ENCODE measurements around the gene CLIC4.

Gene CLIC4

DNA sequence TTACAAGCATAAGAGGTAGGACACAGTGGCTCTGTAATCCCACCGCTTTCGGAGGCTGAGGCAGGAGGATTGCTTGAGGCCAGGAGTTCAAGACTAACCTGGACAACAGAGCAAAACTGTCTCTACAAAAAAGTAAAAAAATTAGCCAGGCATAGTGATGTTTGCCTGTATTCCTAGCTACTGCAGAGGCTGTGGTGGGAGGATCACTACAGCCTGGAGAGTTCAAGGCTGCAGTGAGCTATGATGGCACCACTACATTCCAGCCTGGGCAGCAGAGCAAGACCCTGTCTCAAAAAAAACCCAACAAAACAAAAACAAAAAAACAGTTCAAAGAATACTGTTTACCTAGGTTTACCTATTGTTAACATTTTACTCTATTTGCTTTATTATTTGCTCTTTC lies 37.4 kb downstream of the CLIC4 start (continued):
- TF ChIP-seq, protein P1, sequence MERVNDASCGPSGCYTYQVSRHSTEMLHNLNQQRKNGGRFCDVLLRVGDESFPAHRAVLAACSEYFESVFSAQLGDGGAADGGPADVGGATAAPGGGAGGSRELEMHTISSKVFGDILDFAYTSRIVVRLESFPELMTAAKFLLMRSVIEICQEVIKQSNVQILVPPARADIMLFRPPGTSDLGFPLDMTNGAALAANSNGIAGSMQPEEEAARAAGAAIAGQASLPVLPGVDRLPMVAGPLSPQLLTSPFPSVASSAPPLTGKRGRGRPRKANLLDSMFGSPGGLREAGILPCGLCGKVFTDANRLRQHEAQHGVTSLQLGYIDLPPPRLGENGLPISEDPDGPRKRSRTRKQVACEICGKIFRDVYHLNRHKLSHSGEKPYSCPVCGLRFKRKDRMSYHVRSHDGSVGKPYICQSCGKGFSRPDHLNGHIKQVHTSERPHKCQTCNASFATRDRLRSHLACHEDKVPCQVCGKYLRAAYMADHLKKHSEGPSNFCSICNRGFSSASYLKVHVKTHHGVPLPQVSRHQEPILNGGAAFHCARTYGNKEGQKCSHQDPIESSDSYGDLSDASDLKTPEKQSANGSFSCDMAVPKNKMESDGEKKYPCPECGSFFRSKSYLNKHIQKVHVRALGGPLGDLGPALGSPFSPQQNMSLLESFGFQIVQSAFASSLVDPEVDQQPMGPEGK (CRISPR knock-in tag; IDR thresholded peaks at IDR 0.05; ENCODE audit: borderline replicate concordance), result no peak
- no peak for TF ChIP-seq ZFP3 (CRISPR knock-in tag; IDR thresholded peaks at IDR 0.05)

DNA sequence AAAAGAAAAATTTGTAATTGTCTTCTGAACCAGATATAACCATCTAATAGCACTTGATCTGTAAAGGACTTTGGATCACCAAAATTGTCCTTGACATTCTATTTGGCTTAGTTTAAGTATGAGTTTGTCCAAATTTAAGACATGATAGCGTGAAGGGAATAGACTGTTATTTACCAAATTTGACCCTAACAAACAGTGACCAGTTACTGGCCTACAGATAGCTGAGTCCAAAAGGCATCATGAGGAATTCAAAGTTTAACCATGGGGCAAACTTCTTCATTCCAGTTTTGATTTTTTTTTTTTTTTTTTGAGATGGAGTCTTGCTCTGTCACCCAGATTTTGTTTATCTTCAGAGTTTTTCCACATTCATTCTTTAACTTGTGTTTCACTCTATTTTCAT lies 38.5 kb downstream of the CLIC4 start:
- TF ChIP-seq ZNF565 (CRISPR knock-in tag; conservative IDR thresholded peaks at IDR 0.05; ENCODE audit: low read depth) (no peak), RARB (CRISPR knock-in tag; IDR thresholded peaks at IDR 0.05) (no peak), ZFP3 (CRISPR knock-in tag; IDR thresholded peaks at IDR 0.05) (no peak), ESRRG (CRISPR knock-in tag; IDR thresholded peaks at IDR 0.05) (no peak), OSR1 (CRISPR knock-in tag; IDR thresholded peaks at IDR 0.05) (no peak), SNAI2 (CRISPR knock-in tag; IDR thresholded peaks at IDR 0.05) (no peak), ZFP30 (CRISPR knock-in tag; IDR thresholded peaks at IDR 0.05) (no peak), ARNTL (CRISPR knock-in tag; IDR thresholded peaks at IDR 0.05; ENCODE audit: borderline replicate concordance, low read depth) (no peak), ISL1 (CRISPR knock-in tag; IDR thresholded peaks at IDR 0.05) (no peak), ZC3H10 (CRISPR knock-in tag; IDR thresholded peaks at IDR 0.05) (no peak), BACH2 (CRISPR knock-in tag; IDR thresholded peaks at IDR 0.05; ENCODE audit: borderline replicate concordance) (no peak), GLIS3 (CRISPR knock-in tag; IDR thresholded peaks at IDR 0.05) (no peak), ZNF8 (CRISPR knock-in tag; IDR thresholded peaks at IDR 0.05) (no peak), ZNF70 (CRISPR knock-in tag; IDR thresholded peaks at IDR 0.05) (no peak), TOX (CRISPR knock-in tag; IDR thresholded peaks at IDR 0.05; ENCODE audit: borderline replicate concordance) (no peak), PPARA (CRISPR knock-in tag; IDR thresholded peaks at IDR 0.05; ENCODE audit: borderline replicate concordance) (no peak)
- TF ChIP-seq, protein P2, sequence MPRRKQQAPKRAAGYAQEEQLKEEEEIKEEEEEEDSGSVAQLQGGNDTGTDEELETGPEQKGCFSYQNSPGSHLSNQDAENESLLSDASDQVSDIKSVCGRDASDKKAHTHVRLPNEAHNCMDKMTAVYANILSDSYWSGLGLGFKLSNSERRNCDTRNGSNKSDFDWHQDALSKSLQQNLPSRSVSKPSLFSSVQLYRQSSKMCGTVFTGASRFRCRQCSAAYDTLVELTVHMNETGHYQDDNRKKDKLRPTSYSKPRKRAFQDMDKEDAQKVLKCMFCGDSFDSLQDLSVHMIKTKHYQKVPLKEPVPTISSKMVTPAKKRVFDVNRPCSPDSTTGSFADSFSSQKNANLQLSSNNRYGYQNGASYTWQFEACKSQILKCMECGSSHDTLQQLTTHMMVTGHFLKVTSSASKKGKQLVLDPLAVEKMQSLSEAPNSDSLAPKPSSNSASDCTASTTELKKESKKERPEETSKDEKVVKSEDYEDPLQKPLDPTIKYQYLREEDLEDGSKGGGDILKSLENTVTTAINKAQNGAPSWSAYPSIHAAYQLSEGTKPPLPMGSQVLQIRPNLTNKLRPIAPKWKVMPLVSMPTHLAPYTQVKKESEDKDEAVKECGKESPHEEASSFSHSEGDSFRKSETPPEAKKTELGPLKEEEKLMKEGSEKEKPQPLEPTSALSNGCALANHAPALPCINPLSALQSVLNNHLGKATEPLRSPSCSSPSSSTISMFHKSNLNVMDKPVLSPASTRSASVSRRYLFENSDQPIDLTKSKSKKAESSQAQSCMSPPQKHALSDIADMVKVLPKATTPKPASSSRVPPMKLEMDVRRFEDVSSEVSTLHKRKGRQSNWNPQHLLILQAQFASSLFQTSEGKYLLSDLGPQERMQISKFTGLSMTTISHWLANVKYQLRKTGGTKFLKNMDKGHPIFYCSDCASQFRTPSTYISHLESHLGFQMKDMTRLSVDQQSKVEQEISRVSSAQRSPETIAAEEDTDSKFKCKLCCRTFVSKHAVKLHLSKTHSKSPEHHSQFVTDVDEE (CRISPR knock-in tag; IDR thresholded peaks at IDR 0.05), result no peak
- TF ChIP-seq, protein P3, sequence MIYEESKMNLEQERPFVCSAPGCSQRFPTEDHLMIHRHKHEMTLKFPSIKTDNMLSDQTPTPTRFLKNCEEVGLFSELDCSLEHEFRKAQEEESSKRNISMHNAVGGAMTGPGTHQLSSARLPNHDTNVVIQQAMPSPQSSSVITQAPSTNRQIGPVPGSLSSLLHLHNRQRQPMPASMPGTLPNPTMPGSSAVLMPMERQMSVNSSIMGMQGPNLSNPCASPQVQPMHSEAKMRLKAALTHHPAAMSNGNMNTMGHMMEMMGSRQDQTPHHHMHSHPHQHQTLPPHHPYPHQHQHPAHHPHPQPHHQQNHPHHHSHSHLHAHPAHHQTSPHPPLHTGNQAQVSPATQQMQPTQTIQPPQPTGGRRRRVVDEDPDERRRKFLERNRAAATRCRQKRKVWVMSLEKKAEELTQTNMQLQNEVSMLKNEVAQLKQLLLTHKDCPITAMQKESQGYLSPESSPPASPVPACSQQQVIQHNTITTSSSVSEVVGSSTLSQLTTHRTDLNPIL (CRISPR knock-in tag; IDR thresholded peaks at IDR 0.05; ENCODE audit: low read depth), result no peak
- TF ChIP-seq, protein P4, sequence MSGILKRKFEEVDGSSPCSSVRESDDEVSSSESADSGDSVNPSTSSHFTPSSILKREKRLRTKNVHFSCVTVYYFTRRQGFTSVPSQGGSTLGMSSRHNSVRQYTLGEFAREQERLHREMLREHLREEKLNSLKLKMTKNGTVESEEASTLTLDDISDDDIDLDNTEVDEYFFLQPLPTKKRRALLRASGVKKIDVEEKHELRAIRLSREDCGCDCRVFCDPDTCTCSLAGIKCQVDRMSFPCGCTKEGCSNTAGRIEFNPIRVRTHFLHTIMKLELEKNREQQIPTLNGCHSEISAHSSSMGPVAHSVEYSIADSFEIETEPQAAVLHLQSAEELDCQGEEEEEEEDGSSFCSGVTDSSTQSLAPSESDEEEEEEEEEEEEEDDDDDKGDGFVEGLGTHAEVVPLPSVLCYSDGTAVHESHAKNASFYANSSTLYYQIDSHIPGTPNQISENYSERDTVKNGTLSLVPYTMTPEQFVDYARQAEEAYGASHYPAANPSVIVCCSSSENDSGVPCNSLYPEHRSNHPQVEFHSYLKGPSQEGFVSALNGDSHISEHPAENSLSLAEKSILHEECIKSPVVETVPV (CRISPR knock-in tag; IDR thresholded peaks at IDR 0.05), result no peak
- TF ChIP-seq, protein P5, sequence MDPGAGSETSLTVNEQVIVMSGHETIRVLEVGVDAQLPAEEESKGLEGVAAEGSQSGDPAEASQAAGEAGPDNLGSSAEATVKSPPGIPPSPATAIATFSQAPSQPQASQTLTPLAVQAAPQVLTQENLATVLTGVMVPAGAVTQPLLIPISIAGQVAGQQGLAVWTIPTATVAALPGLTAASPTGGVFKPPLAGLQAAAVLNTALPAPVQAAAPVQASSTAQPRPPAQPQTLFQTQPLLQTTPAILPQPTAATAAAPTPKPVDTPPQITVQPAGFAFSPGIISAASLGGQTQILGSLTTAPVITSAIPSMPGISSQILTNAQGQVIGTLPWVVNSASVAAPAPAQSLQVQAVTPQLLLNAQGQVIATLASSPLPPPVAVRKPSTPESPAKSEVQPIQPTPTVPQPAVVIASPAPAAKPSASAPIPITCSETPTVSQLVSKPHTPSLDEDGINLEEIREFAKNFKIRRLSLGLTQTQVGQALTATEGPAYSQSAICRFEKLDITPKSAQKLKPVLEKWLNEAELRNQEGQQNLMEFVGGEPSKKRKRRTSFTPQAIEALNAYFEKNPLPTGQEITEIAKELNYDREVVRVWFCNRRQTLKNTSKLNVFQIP (CRISPR knock-in tag; IDR thresholded peaks at IDR 0.05; ENCODE audit: borderline replicate concordance, low read depth), result no peak
- ATAC-seq, result no peak

DNA sequence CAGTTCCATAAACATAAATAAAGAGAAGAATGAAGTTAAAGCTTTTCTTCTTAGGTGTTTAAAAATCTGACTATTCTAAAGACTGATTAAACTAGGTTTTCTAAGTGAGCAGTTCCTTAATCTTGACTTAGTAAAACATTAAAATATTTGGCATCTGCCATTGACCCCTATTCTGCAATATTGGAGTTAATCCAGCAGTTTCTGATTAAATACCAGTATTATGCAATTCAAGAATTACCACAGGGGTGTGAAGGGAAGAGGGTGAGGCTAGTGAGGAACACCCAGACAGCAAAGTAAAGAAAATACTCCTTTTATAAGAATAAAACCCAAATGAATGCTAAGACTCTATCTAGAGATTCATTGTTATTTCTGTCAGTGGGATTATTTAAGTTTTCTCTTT lies 40.9 kb downstream of the CLIC4 start:
- no peak for ATAC-seq
- TF ChIP-seq ISL1 (CRISPR knock-in tag; IDR thresholded peaks at IDR 0.05), result no peak
- no peak for TF ChIP-seq BACH2 (CRISPR knock-in tag; IDR thresholded peaks at IDR 0.05; ENCODE audit: borderline replicate concordance)
- no peak for TF ChIP-seq ZFP30 (CRISPR knock-in tag; IDR thresholded peaks at IDR 0.05)
- no peak for TF ChIP-seq SNAI2 (CRISPR knock-in tag; IDR thresholded peaks at IDR 0.05)
- TF ChIP-seq, protein P1 (CRISPR knock-in tag; IDR thresholded peaks at IDR 0.05; ENCODE audit: borderline replicate concordance), result no peak
- TF ChIP-seq ZC3H10 (CRISPR knock-in tag; IDR thresholded peaks at IDR 0.05), result no peak
- no peak for TF ChIP-seq OSR1 (CRISPR knock-in tag; IDR thresholded peaks at IDR 0.05)
- TF ChIP-seq, protein P2 (CRISPR knock-in tag; IDR thresholded peaks at IDR 0.05), result no peak
- TF ChIP-seq, protein P5 (CRISPR knock-in tag; IDR thresholded peaks at IDR 0.05; ENCODE audit: borderline replicate concordance, low read depth), result no peak
